NCI-H1417 (cell line): Measurements from ENCODE around the gene WNT7A.
A peak's percentile ranks its signal among the peaks of the same experiment; 100 is the strongest.

Experiments
- DNase-seq, 3 experiments: peaks; one replicate each; lab custom pipeline; 2025; lab: John Stamatoyannopoulos, UW

The WNT7A gene

GRCh38 chr3:13792512-13793371 is 87.1 kb downstream of the WNT7A start:
- DNase-seq, result no peak

GRCh38 chr3:13792051-13792490 is 87.8 kb downstream of the WNT7A start:
- DNase-seq, result no peak

- DNase-seq, result no peak
Measured at GRCh38 chr3:13791198-13792050, 88.4 kb downstream of the WNT7A start.

GRCh38 chr3:13790376-13791197 is 89.3 kb downstream of the WNT7A start:
- DNase-seq, result no peak

- peak in 1 of 3 experiments; percentile 20 for DNase-seq
Measured at GRCh38 chr3:13788522-13789424, 91.1 kb downstream of the WNT7A start.

GRCh38 chr3:13787533-13788132 is 92.2 kb downstream of the WNT7A start:
- DNase-seq, result no peak

- no peak for DNase-seq
Measured at GRCh38 chr3:13786811-13787210, 93.1 kb downstream of the WNT7A start.

- no peak for DNase-seq
Measured at GRCh38 chr3:13785853-13786436, 93.9 kb downstream of the WNT7A start.

GRCh38 chr3:13785351-13785750 is 94.5 kb downstream of the WNT7A start:
- no peak for DNase-seq

- peak in 2 of 3 experiments; percentile 42 to 80 for DNase-seq
Measured at GRCh38 chr3:13783476-13783875, 96.4 kb downstream of the WNT7A start.

- no peak for DNase-seq
Measured at GRCh38 chr3:13782501-13782900, 97.4 kb downstream of the WNT7A start.

- no peak for DNase-seq
Measured at GRCh38 chr3:13781417-13781816, 98.5 kb downstream of the WNT7A start.

GRCh38 chr3:13780432-13781176 is 99.3 kb downstream of the WNT7A start:
- no peak for DNase-seq

- DNase-seq, result no peak
Measured at GRCh38 chr3:13776253-13777050, 103.4 kb downstream of the WNT7A start.

GRCh38 chr3:13772885-13773745 is 106.8 kb downstream of the WNT7A start:
- DNase-seq, result no peak

- DNase-seq, result no peak
Measured at GRCh38 chr3:13772321-13772745, 107.5 kb downstream of the WNT7A start.

GRCh38 chr3:13771496-13771895 is 108.4 kb downstream of the WNT7A start:
- no peak for DNase-seq
